Upper lobe of left lung (tissue), 4 donors: ENCODE measurements around the gene TEDC2.

Experiments
- EP300 ChIP-seq, 4 donors: sonication (generic); formaldehyde crosslinking; IDR thresholded peaks; one replicate each; pipeline ENCODE4 v1.5.1; 2017; ENCODE audit warnings: antibody characterized with exemption in 4 of 4, control low read depth in 2 of 4
- POLR2A ChIP-seq, 4 donors: fragments of 450-650 bp; IDR thresholded peaks; one replicate each; pipeline ENCODE4 v1.5.1; 2016 to 2017; ENCODE audit warnings: antibody characterized with exemption in 4 of 4, mild to moderate bottlenecking in 2 of 4
- TF ChIP-seq, protein P1 (sequence below), 6 experiments: fragments of 450-650 bp in 4 of 6; fragments of 200-600 bp in 2 of 6; sonication (generic) in 2 of 6; IDR thresholded peaks; one replicate each; pipeline ENCODE4 v1.5.1; 2016 to 2019; ENCODE audit warnings: antibody characterized with exemption in 6 of 6

DNA sequence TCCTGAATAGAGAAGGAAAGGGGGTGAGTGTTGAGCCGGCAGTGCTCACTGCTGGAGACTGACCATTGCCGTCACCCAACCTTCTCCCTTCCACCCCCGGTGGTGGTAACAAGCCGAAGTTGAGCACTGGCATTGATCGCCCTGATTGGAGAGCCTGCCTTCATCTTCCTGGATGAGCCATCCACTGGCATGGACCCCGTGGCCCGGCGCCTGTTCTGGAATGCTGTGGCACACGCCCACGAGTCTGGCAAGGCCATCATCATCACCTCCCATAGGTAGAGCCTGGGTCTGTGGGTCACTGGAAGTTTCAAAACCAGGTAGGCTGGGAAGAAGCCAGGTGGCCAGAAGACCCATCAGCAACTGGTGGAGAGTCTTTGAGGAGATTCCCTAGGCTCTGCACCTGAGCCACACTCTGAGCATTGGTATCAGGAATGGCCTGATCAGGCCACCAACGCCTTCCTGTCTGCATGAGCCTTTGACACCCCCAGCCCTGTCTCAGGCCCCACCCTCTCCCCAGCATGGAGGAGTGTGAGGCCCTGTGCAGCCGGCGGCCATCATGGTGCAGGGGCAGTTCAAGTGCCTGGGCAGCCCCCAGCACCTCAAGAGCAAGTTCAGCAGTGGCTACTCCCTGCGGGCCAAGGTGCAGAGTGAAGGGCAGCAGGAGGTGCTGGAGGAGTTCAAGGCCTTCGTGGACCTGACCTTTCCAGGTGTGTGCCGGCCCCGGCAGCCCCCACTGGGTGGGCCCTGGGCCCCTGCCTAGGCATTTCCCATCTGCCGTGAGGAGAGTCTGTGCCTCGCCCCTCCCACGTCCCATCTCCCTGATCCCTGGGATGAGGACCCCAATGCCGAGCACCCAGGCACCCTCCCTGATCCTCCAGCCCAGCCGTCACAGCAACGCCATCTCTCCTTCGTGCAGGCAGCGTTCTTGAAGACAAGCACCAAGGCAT, 35.6 kb upstream of the TEDC2 start:
- no peak for TF ChIP-seq POLR2A (IDR thresholded peaks at IDR 0.05)
- TF ChIP-seq, protein P1, sequence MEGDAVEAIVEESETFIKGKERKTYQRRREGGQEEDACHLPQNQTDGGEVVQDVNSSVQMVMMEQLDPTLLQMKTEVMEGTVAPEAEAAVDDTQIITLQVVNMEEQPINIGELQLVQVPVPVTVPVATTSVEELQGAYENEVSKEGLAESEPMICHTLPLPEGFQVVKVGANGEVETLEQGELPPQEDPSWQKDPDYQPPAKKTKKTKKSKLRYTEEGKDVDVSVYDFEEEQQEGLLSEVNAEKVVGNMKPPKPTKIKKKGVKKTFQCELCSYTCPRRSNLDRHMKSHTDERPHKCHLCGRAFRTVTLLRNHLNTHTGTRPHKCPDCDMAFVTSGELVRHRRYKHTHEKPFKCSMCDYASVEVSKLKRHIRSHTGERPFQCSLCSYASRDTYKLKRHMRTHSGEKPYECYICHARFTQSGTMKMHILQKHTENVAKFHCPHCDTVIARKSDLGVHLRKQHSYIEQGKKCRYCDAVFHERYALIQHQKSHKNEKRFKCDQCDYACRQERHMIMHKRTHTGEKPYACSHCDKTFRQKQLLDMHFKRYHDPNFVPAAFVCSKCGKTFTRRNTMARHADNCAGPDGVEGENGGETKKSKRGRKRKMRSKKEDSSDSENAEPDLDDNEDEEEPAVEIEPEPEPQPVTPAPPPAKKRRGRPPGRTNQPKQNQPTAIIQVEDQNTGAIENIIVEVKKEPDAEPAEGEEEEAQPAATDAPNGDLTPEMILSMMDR (IDR thresholded peaks at IDR 0.05) = no peak
- no peak for TF ChIP-seq EP300 (IDR thresholded peaks at IDR 0.05)
